NCI-H2196 (cell line): Measurements from ENCODE around the gene GNAL.
"Not testable (repeated sequence)": the region's sequence is repeated elsewhere in the genome, so short reads cannot be mapped to it uniquely, and the experiment has no call there.

Source experiments
- DNase-seq: peaks from one replicate; lab custom pipeline; 2025; ENCODE audit not compliant: unreplicated experiment; lab: John Stamatoyannopoulos, UW

GNAL gene

GRCh38 chr18:11868230-11868629 lies 179.2 kb downstream of the GNAL start:
- DNase-seq, result no peak

- no peak for DNase-seq
Observed at GRCh38 chr18:11871501-11871900, 182.4 kb downstream of the GNAL start.

- peak; percentile 52 for DNase-seq
Observed at GRCh38 chr18:11872479-11873136, 183.5 kb downstream of the GNAL start.

GRCh38 chr18:11873670-11874340 lies 184.7 kb downstream of the GNAL start:
- no peak for DNase-seq

- DNase-seq, result no peak
Observed at GRCh38 chr18:11874676-11875075, 185.6 kb downstream of the GNAL start.

- no peak for DNase-seq
Observed at GRCh38 chr18:11877497-11878135, 188.6 kb downstream of the GNAL start.

- DNase-seq, result no peak
Observed at GRCh38 chr18:11880586-11881304, 191.7 kb downstream of the GNAL start.

- no peak for DNase-seq
Observed at GRCh38 chr18:11882636-11883035, 193.6 kb downstream of the GNAL start.

GRCh38 chr18:11883153-11883552 lies 194.1 kb downstream of the GNAL start:
- no peak for DNase-seq

- no peak for DNase-seq
Observed at GRCh38 chr18:11884396-11885030, 195.4 kb downstream of the GNAL start.

- DNase-seq, result no peak
Observed at GRCh38 chr18:11885278-11885947, 196.3 kb downstream of the GNAL start.

GRCh38 chr18:11886577-11887110 lies 197.6 kb downstream of the GNAL start:
- no peak for DNase-seq

- DNase-seq, result peak; percentile 50
Observed at GRCh38 chr18:11887328-11888128, 198.5 kb downstream of the GNAL start.

GRCh38 chr18:11888726-11889125 lies 199.7 kb downstream of the GNAL start:
- DNase-seq, result no peak

GRCh38 chr18:11889284-11889683 lies 200.2 kb downstream of the GNAL start:
- no peak for DNase-seq

GRCh38 chr18:11891737-11892136 lies 202.7 kb downstream of the GNAL start:
- DNase-seq, result no peak

GRCh38 chr18:11892438-11892837 lies 203.4 kb downstream of the GNAL start:
- DNase-seq, result not testable (repeated sequence)

- DNase-seq, result no peak
Observed at GRCh38 chr18:11897781-11898180, 208.7 kb downstream of the GNAL start.

- DNase-seq, result no peak
Observed at GRCh38 chr18:11899063-11899462, 210.0 kb downstream of the GNAL start.
